Endothelial cell of umbilical vein (primary cell): ENCODE data around the gene SETSIP. TPM values are rescaled to one million over a fixed set of nuclear protein-coding genes. Genes with fewer than 3 reads are reported as not detected.
A peak's percentile ranks its signal among the peaks of the same experiment; 100 is the strongest.

ENCODE experiments used
- BruUV-seq: library from RNA; stranded (reverse); fragments of 400-500 nt; replicated peaks from 2 replicates; lab custom pipeline; 2021; lab: Mats Ljungman, UMichigan
- CTCF ChIA-PET: fragments of 300-600, 350-600 bp; sonication (Branson Sonifier 250); formaldehyde crosslinking; loops from one replicate; lab custom pipeline; 2021; ENCODE audit warnings: antibody characterized with exemption, inconsistent platforms; lab: Charles Lee
- POLR2A ChIA-PET: fragments of 300-600, 350-600 bp; sonication (Branson Sonifier 250); formaldehyde crosslinking; loops from one replicate; lab custom pipeline; 2021; ENCODE audit warnings: antibody characterized with exemption, inconsistent platforms; lab: Charles Lee
- DNase-seq: peaks from one replicate; pipeline ENCODE4 v3.0.0-alpha.2; 2011; ENCODE audit warnings: low read depth, low spot score
- FAIRE-seq: peaks from 2 replicates; lab custom pipeline; 2011; peaks lifted over from hg19 to GRCh38; lab: Jason Lieb, UNC
- H2AFZ ChIP-seq: 2 replicates; pipeline ENCODE4 v1.6.0; 2012; ENCODE audit warnings: low read depth, low read length, control low read depth, inconsistent platforms
- H3K27ac ChIP-seq: 2 replicates; pipeline ENCODE4 v1.5.1; 2011; ENCODE audit warnings: low read depth, mild to moderate bottlenecking, control low read depth, low read length, moderate library complexity; ENCODE audit not compliant: insufficient read depth
- H3K27me3 ChIP-seq, 2 experiments: 2 replicates each; pipeline versions ENCODE4 v1.6.0 to v1.6.1; 2011; ENCODE audit warnings: low read length in 2 of 2, mixed read lengths in 1 of 2; ENCODE audit not compliant: control insufficient read depth in 2 of 2, insufficient read depth in 2 of 2
- H3K36me3 ChIP-seq, 2 experiments: 2 replicates in 1 of 2; 3 replicates in 1 of 2; pipeline ENCODE4 v1.5.1; 2011; ENCODE audit warnings: low read length in 2 of 2, mild to moderate bottlenecking in 1 of 2, moderate library complexity in 1 of 2; ENCODE audit not compliant: control insufficient read depth in 2 of 2, insufficient read depth in 2 of 2; ENCODE audit errors: extremely low read depth in 1 of 2
- H3K4me1 ChIP-seq: 3 replicates; pipeline ENCODE4 v1.5.1; 2011; ENCODE audit warnings: mild to moderate bottlenecking, low read length; ENCODE audit not compliant: control insufficient read depth, insufficient read depth; ENCODE audit errors: extremely low read depth
- H3K4me2 ChIP-seq: 2 replicates; pipeline ENCODE4 v1.6.1; 2011; ENCODE audit warnings: low read length, control low read depth, mixed read lengths; ENCODE audit not compliant: insufficient read depth
- H3K4me3 ChIP-seq, 3 experiments: fragments of 200-600 bp in 1 of 3; sonication (generic), shearing (Covaris generic) in 1 of 3; replicated peaks in 1 of 3; 2 replicates each; pipeline ENCODE4 v1.5.1; 2011 to 2016; ENCODE audit warnings: control low read depth in 3 of 3, low read length in 3 of 3, mild to moderate bottlenecking in 2 of 3, inconsistent platforms in 1 of 3, low read depth in 1 of 3, moderate library complexity in 1 of 3; ENCODE audit not compliant: insufficient read depth in 1 of 3
- H3K79me2 ChIP-seq: 2 replicates; pipeline ENCODE4 v1.6.0; 2012; ENCODE audit warnings: low read length, inconsistent platforms; ENCODE audit not compliant: control insufficient read depth, insufficient read depth
- H3K9ac ChIP-seq: replicated peaks from 2 replicates; pipeline ENCODE3; 2011; ENCODE audit warnings: low read length, control low read depth; ENCODE audit not compliant: insufficient read depth; ENCODE audit errors: extremely low read depth
- H3K9me1 ChIP-seq: replicated peaks from 3 replicates; pipeline ENCODE4 v1.6.0; 2011; ENCODE audit warnings: mild to moderate bottlenecking, low read length; ENCODE audit not compliant: control insufficient read depth, insufficient read depth; ENCODE audit errors: extremely low read depth
- H3K9me3 ChIP-seq: replicated peaks from 2 replicates; pipeline ENCODE4 v1.5.1; 2012; ENCODE audit warnings: low read length, inconsistent platforms; ENCODE audit not compliant: control insufficient read depth, insufficient read depth
- H4K20me1 ChIP-seq: replicated peaks from 2 replicates; pipeline ENCODE3; 2011; ENCODE audit warnings: mild to moderate bottlenecking, low read length; ENCODE audit not compliant: control insufficient read depth, insufficient read depth; ENCODE audit errors: extremely low read depth
- EZH2 ChIP-seq: IDR thresholded peaks from 2 replicates; pipeline ENCODE4 v1.6.1; 2012; ENCODE audit warnings: borderline replicate concordance, low read depth, mild to moderate bottlenecking, moderate library complexity, low read length, inconsistent platforms; ENCODE audit not compliant: severe bottlenecking
- FOS ChIP-seq: IDR thresholded peaks from 2 replicates; pipeline ENCODE4 v1.6.1; 2011; ENCODE audit warnings: mild to moderate bottlenecking, low read length, moderate library complexity, borderline replicate concordance; ENCODE audit not compliant: insufficient read depth
- GATA2 ChIP-seq: IDR thresholded peaks from 2 replicates; pipeline ENCODE4 v1.7.0; 2011; ENCODE audit warnings: low read depth, mild to moderate bottlenecking, moderate library complexity, mixed read lengths, low read length; ENCODE audit not compliant: insufficient read length, insufficient read depth
- JUN ChIP-seq: IDR thresholded peaks from 2 replicates; pipeline ENCODE4 v1.6.1; 2011; ENCODE audit warnings: borderline replicate concordance, low read depth; ENCODE audit not compliant: insufficient read length, insufficient read depth
- MYC ChIP-seq: IDR thresholded peaks from one replicate; pipeline ENCODE4 v1.6.1; 2011; ENCODE audit warnings: mild to moderate bottlenecking, low read depth, low read length
- POLR2A ChIP-seq: IDR thresholded peaks from 2 replicates; pipeline ENCODE4 v1.6.1; 2012; ENCODE audit warnings: low read depth, mild to moderate bottlenecking, control low read depth, low read length
- POLR2AphosphoS5 ChIP-seq: IDR thresholded peaks from 2 replicates; pipeline ENCODE4 v1.6.1; 2012; ENCODE audit warnings: low read depth, mild to moderate bottlenecking, control low read depth, low read length, moderate library complexity; ENCODE audit not compliant: insufficient read depth
- dilution Hi-C: fragments of 300-500 bp; cut with MboI; formaldehyde crosslinking; loops from one replicate; pipeline ENCODE4 v1.15.0; 2019; ENCODE audit warnings: low sequenced_read_pairs; ENCODE audit not compliant: extremely low pct_ligation_motif_present
- intact Hi-C: fragments of 100-400 bp; cut with micrococcal nuclease; formaldehyde crosslinking; loops from one replicate; pipeline ENCODE4 v1.10.0; 2022
- polyA plus RNA-seq, 4 experiments: library from polyadenylated mRNA; depleted of rRNA in 3 of 4; stranded (reverse) in 3 of 4; unstranded in 1 of 4; fragments of >200 nt; gene quantifications; 2 replicates each; pipeline versions ENCODE4 v1.2.1 to v1.2.3, GENCODE V29; 2011 to 2012; ENCODE audit warnings: missing spikeins in 1 of 4
- total RNA-seq: library from RNA; stranded (reverse); gene quantifications from 2 replicates; pipeline ENCODE4 v1.2.3, GENCODE V29; 2021
- TF ChIP-seq, protein P1 (sequence below), 2 donors: IDR thresholded peaks; 1 replicate in 1 of 2; 2 replicates in 1 of 2; pipeline ENCODE4 v1.5.1; 2011; ENCODE audit warnings: low read length in 2 of 2, mild to moderate bottlenecking in 2 of 2, moderate library complexity in 2 of 2, control low read depth in 1 of 2, inconsistent platforms in 1 of 2, low read depth in 1 of 2; ENCODE audit not compliant: insufficient read depth in 1 of 2; ENCODE audit errors: extremely low read depth in 1 of 2
- TF ChIP-seq, protein P2 (sequence below): IDR thresholded peaks from 2 replicates; pipeline ENCODE4 v1.6.1; 2011; ENCODE audit not compliant: insufficient read depth, insufficient read length

Gene SETSIP
- total and polyA plus RNA-seq, 2 donors (not counting 3 experiments of a cell fraction or from before 2014, with no cell fraction given) = not detected

DNA sequence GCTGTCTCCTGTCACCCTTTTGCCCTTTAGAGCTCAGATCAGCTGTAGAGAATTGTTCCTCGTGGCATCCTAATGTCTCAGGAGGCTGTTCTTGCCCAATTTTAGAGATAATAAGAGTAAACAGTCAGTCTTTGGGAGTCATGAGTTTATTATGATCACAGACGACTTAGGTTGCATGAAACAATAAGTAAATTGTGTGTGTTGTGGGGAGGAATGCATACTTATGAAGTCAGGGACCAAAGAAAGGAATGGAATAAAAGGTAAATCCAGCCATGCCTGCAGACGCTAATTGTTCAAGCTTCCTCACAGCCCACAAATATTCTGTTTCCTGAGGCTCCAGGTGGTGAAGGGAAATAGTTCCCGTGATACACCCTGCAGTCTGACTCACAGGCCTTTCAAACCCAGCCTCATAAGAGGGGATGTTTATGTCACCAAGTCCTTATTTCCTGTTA is 44.5 kb downstream of the SETSIP start:
- no peaks in the 10 kb centered on the region for H3K27me3 ChIP-seq
- POLR2A ChIA-PET = no interaction called here
- intact Hi-C loops = loop anchor here (2.0 kb wide), 1 partner anchor 18 kb away; no protein-coding TSS in a partner anchor
- peak overlapping the region; percentile 90 for H3K4me2 ChIP-seq
- DNase-seq (peak; percentile 76), FAIRE-seq (peak; percentile 93)
- peak overlapping the region in 2 of 3 experiments; percentile 49 to 68 for H3K4me3 ChIP-seq
- H2AFZ ChIP-seq = peak overlapping the region; percentile 99
- CTCF ChIA-PET = interaction anchor here (1.0 to 1.6 kb wide), 3 partner anchors 13 to 261 kb away, joined by 3 to 5 read pairs (median 3); no protein-coding TSS in a partner anchor
- no peak for TF ChIP-seq MYC
- TF ChIP-seq POLR2AphosphoS5 = peak; percentile 45
- TF ChIP-seq, protein P1, sequence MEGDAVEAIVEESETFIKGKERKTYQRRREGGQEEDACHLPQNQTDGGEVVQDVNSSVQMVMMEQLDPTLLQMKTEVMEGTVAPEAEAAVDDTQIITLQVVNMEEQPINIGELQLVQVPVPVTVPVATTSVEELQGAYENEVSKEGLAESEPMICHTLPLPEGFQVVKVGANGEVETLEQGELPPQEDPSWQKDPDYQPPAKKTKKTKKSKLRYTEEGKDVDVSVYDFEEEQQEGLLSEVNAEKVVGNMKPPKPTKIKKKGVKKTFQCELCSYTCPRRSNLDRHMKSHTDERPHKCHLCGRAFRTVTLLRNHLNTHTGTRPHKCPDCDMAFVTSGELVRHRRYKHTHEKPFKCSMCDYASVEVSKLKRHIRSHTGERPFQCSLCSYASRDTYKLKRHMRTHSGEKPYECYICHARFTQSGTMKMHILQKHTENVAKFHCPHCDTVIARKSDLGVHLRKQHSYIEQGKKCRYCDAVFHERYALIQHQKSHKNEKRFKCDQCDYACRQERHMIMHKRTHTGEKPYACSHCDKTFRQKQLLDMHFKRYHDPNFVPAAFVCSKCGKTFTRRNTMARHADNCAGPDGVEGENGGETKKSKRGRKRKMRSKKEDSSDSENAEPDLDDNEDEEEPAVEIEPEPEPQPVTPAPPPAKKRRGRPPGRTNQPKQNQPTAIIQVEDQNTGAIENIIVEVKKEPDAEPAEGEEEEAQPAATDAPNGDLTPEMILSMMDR (IDR thresholded peaks at IDR 0.05; ENCODE audit: extremely low read depth in 1 of 2, insufficient read depth in 1 of 2, low read depth in 1 of 2, low read length in 2 of 2) = no peak
- TF ChIP-seq, protein P2, sequence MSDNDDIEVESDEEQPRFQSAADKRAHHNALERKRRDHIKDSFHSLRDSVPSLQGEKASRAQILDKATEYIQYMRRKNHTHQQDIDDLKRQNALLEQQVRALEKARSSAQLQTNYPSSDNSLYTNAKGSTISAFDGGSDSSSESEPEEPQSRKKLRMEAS = no peak
- TF ChIP-seq EZH2 = no peak
- TF ChIP-seq FOS = peak; percentile 74
- TF ChIP-seq POLR2A = no peak
- no peak for TF ChIP-seq GATA2
- peak; percentile 51 for TF ChIP-seq JUN
- dilution Hi-C loops = no loop called here
- no peaks in the 10 kb centered on the region for H3K79me2 ChIP-seq
- H4K20me1 ChIP-seq = no peaks in the 10 kb centered on the region
- peaks cover 21% of the 10 kb centered on the region for H3K4me1 ChIP-seq
- H3K9me1 ChIP-seq = no peaks in the 10 kb centered on the region
- TSS peak; percentile 58 for BruUV-seq
- no peaks in the 10 kb centered on the region for H3K36me3 ChIP-seq
- H3K9ac ChIP-seq = peak overlapping the region; percentile 78
- peak overlapping the region; percentile 71 for H3K27ac ChIP-seq
- H3K9me3 ChIP-seq = no peaks in the 10 kb centered on the region
